Activated B cell treated with CpG ODN at 0.5 μM for 24 hours (primary cell): ENCODE data around the gene HMMR. TPM values are rescaled to one million over a fixed set of nuclear protein-coding genes. Genes with fewer than 3 reads are reported as not detected.

Experiments
- ATAC-seq: fragments of 200-7000 bp; cut with Tn5 transposase; one replicate; pipeline ENCODE4 v1.10.0; 2021; ENCODE audit warnings: low read depth, mild to moderate bottlenecking, moderate library complexity
- CTCF ChIA-PET: fragments of 350-600 bp; sonication (Branson Sonifier 250); formaldehyde crosslinking; loops from one replicate; lab custom pipeline; 2021; ENCODE audit warnings: antibody characterized with exemption; lab: Charles Lee
- POLR2A ChIA-PET: fragments of 350-600 bp; sonication (Branson Sonifier 250); formaldehyde crosslinking; loops from one replicate; lab custom pipeline; 2021; ENCODE audit warnings: antibody characterized with exemption; lab: Charles Lee
- DNase-seq: peaks from one replicate; pipeline ENCODE4 v3.0.0; 2022
- H3K27ac Mint-ChIP-seq: one replicate; pipeline ENCODE4 v1.8.0; 2020; ENCODE audit warnings: mixed read lengths
- H3K27me3 Mint-ChIP-seq: one replicate; pipeline ENCODE4 v1.8.0; 2021; ENCODE audit warnings: mixed read lengths
- H3K36me3 Mint-ChIP-seq: one replicate; pipeline ENCODE4 v1.8.0; 2021; ENCODE audit warnings: low read depth, mixed read lengths
- H3K4me1 Mint-ChIP-seq: one replicate; pipeline ENCODE4 v1.8.0; 2021; ENCODE audit warnings: mixed read lengths
- H3K4me3 Mint-ChIP-seq: one replicate; pipeline ENCODE4 v1.8.0; 2020; ENCODE audit warnings: mild to moderate bottlenecking, mixed read lengths
- H3K9me3 Mint-ChIP-seq: one replicate; pipeline ENCODE4 v1.8.0; 2020; ENCODE audit warnings: mixed read lengths
- intact Hi-C: fragments of 100-400 bp; cut with micrococcal nuclease; formaldehyde crosslinking; loops from one replicate; pipeline ENCODE4 v1.15.1; 2024
- total RNA-seq: library from RNA; stranded (reverse); gene quantifications from 2 replicates; pipeline ENCODE4 v1.2.3, GENCODE V29; 2022
- TF ChIP-seq, protein P1 (sequence below): fragments of 200-600 bp; IDR thresholded peaks from one replicate; pipeline ENCODE4 v1.8.0; 2022; ENCODE audit warnings: antibody characterized with exemption, mild to moderate bottlenecking

Gene HMMR
- total RNA-seq, 1 donor from 2014 or later: 3.3 TPM

GRCh38 chr5:163496286-163496685 lies 35.9 kb downstream of the HMMR start:
- H3K4me1 Mint-ChIP-seq: no peaks in the 10 kb centered on the region
- POLR2A ChIA-PET: interaction anchor here (0.6 kb wide), 1 partner anchor 14 kb away, joined by 3 read pairs; no protein-coding TSS in a partner anchor

DNA sequence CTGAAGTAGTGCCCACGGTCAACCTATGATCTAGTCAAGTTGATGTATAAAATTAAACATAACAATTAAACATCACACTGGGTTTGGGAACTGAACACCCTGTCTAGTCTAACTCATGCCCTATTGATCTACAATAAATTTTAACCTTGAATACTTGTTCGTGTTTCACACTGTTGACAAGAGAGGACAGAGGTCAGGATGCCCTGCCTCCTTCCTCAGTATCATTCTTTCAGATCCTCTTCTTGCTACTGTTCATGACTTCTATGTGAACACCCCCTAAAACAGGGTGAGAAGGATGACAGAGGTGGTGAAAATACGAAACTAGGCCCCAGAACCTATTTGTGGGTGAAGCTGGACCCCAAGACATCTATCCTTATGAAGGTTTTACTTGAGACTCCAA lies 36.9 kb downstream of the HMMR start:
- Mint-ChIP-seq H3K9me3 (no peaks in the 10 kb centered on the region), H3K27me3 (no peaks in the 10 kb centered on the region)

More at GRCh38 chr5:163496286-163496685, 35.9 kb downstream of the HMMR start:
- no peak overlapping the region for H3K27ac Mint-ChIP-seq
- CTCF ChIA-PET: no interaction called here
- no peak overlapping the region for H3K4me3 Mint-ChIP-seq
- no peaks in the 10 kb centered on the region for H3K27me3 Mint-ChIP-seq
- no peak for ATAC-seq
- DNase-seq: no peak
- TF ChIP-seq, protein P1, sequence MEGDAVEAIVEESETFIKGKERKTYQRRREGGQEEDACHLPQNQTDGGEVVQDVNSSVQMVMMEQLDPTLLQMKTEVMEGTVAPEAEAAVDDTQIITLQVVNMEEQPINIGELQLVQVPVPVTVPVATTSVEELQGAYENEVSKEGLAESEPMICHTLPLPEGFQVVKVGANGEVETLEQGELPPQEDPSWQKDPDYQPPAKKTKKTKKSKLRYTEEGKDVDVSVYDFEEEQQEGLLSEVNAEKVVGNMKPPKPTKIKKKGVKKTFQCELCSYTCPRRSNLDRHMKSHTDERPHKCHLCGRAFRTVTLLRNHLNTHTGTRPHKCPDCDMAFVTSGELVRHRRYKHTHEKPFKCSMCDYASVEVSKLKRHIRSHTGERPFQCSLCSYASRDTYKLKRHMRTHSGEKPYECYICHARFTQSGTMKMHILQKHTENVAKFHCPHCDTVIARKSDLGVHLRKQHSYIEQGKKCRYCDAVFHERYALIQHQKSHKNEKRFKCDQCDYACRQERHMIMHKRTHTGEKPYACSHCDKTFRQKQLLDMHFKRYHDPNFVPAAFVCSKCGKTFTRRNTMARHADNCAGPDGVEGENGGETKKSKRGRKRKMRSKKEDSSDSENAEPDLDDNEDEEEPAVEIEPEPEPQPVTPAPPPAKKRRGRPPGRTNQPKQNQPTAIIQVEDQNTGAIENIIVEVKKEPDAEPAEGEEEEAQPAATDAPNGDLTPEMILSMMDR: no peak
- intact Hi-C loops: no loop called here
- no peaks in the 10 kb centered on the region for H3K36me3 Mint-ChIP-seq
- no peaks in the 10 kb centered on the region for H3K9me3 Mint-ChIP-seq

GRCh38 chr5:163498886-163499285 lies 38.5 kb downstream of the HMMR start:
- TF ChIP-seq, protein P1: no peak
- no peaks in the 10 kb centered on the region for H3K36me3 Mint-ChIP-seq
- ChIA-PET POLR2A (no interaction called here), CTCF (no interaction called here)
- intact Hi-C loops: no loop called here
- no peak for ATAC-seq
- no peak overlapping the region for H3K27ac Mint-ChIP-seq
- peaks cover 11% of the 10 kb centered on the region for H3K4me1 Mint-ChIP-seq
- H3K4me3 Mint-ChIP-seq: no peak overlapping the region
- no peaks in the 10 kb centered on the region for H3K27me3 Mint-ChIP-seq
- no peak for DNase-seq
- H3K9me3 Mint-ChIP-seq: no peaks in the 10 kb centered on the region

More for the DNA sequence above, 36.9 kb downstream of the HMMR start:
- TF ChIP-seq, protein P1: no peak
- no peak for ATAC-seq
- Mint-ChIP-seq H3K4me3 (no peak overlapping the region), H3K4me1 (no peaks in the 10 kb centered on the region), H3K36me3 (no peaks in the 10 kb centered on the region), H3K27ac (no peak overlapping the region)
- POLR2A ChIA-PET: no interaction called here
- CTCF ChIA-PET: no interaction called here
- DNase-seq: no peak
- intact Hi-C loops: no loop called here

- H3K4me3 Mint-ChIP-seq: peak overlapping the region; percentile 95
- POLR2A ChIA-PET: interaction anchor here (1.1 to 7.6 kb wide), 2 partner anchors 42 to 65 kb away, joined by 5 to 159 read pairs; partner anchors contain the start of genes CCNG1, HMMR and NUDCD2
- intact Hi-C loops: no loop called here
- DNase-seq (no peak), ATAC-seq (no peak)
- peak overlapping the region; percentile 97 for H3K27ac Mint-ChIP-seq
- CTCF ChIA-PET: interaction anchor here (0.9 to 1.3 kb wide), 4 partner anchors 8 to 42 kb away, joined by 3 to 9 read pairs (median 6); partner anchors contain the start of genes HMMR and NUDCD2
- TF ChIP-seq, protein P1: no peak
- peaks cover 39% of the 10 kb centered on the region for H3K4me1 Mint-ChIP-seq
- H3K36me3 Mint-ChIP-seq: peaks cover 12% of the 10 kb centered on the region
- no peaks in the 10 kb centered on the region for H3K27me3 Mint-ChIP-seq
- no peaks in the 10 kb centered on the region for H3K9me3 Mint-ChIP-seq
Measured at GRCh38 chr5:163502521-163502920, 42.1 kb downstream of the HMMR start.

GRCh38 chr5:163503106-163504078 lies 43.0 kb downstream of the HMMR start:
- DNase-seq (no peak), ATAC-seq (no peak)
- H3K27me3 Mint-ChIP-seq: no peaks in the 10 kb centered on the region
- H3K27ac Mint-ChIP-seq: peak overlapping the region; percentile 97
- H3K4me1 Mint-ChIP-seq: peaks cover 48% of the 10 kb centered on the region
- ChIA-PET POLR2A (interaction anchor here (1.1 to 7.6 kb wide), 2 partner anchors 43 to 66 kb away, joined by 5 to 159 read pairs; partner anchors contain the start of genes CCNG1, HMMR and NUDCD2), CTCF (interaction anchor here (0.9 to 1.3 kb wide), 4 partner anchors 9 to 43 kb away, joined by 3 to 9 read pairs (median 6); partner anchors contain the start of genes HMMR and NUDCD2)
- TF ChIP-seq, protein P1: no peak
- peak overlapping the region; percentile 95 for H3K4me3 Mint-ChIP-seq
- no peaks in the 10 kb centered on the region for H3K9me3 Mint-ChIP-seq
- intact Hi-C loops: loop anchor here (1.0 kb wide), 1 partner anchor 30 kb away; no protein-coding TSS in a partner anchor
- peaks cover 19% of the 10 kb centered on the region for H3K36me3 Mint-ChIP-seq
